ENCODE results near the gene FCHO2. TPM values are rescaled to one million over a fixed set of nuclear protein-coding genes. Genes with fewer than 3 reads are reported as not detected.
"Not testable (repeated sequence)": the region's sequence is repeated elsewhere in the genome, so short reads cannot be mapped to it uniquely, and the experiment has no call there.

FCHO2 gene
- total RNA-seq, 1 experiment from 2014 or later = 14.9 TPM

GRCh38 chr5:72922422-72922821 is 33.4 kb upstream of the FCHO2 start (continued):
- TF ChIP-seq AFF4 (CRISPR knock-in tag; IDR thresholded peaks at IDR 0.05; ENCODE audit: borderline replicate concordance) = no peak

- no peaks in the 10 kb centered on the region; the same call in 1 of the 2 replicates for H3K27me3 Mint-ChIP-seq (ENCODE audit: low read depth)
- H3K4me3 Mint-ChIP-seq = no peak overlapping the region
- DNase-seq (ENCODE audit: low spot score) (no peak), ATAC-seq (no peak)
- H3K27ac Mint-ChIP-seq = no peak overlapping the region
- CTCF ChIA-PET = no interaction called here
- peaks cover 16% of the 10 kb centered on the region for H3K4me1 Mint-ChIP-seq
- no peak for TF ChIP-seq NFE2L1 (CRISPR knock-in tag; IDR thresholded peaks at IDR 0.05)
- 0 out of 2 replicates have a peak, but pooled peaks have one; percentile 34 for TF ChIP-seq ZNF263 (CRISPR knock-in tag; IDR thresholded peaks at IDR 0.05; ENCODE audit: low read depth)
- peaks cover 16% of the 10 kb centered on the region for H3K36me3 Mint-ChIP-seq
- POLR2A ChIA-PET = no interaction called here
- H3K9me3 Mint-ChIP-seq = peaks cover 14% of the 10 kb centered on the region
Measured at GRCh38 chr5:72925336-72926010, 30.4 kb upstream of the FCHO2 start.

GRCh38 chr5:72932686-72933085 is 23.2 kb upstream of the FCHO2 start:
- CTCF ChIA-PET; POLR2A ChIA-PET; H3K27me3 Mint-ChIP-seq (ENCODE audit: low read depth); H3K4me1 Mint-ChIP-seq; H3K4me3 Mint-ChIP-seq; H3K27ac Mint-ChIP-seq; ATAC-seq; DNase-seq (ENCODE audit: low spot score): not testable (repeated sequence)
- Mint-ChIP-seq H3K36me3 (peaks cover 24% of the 10 kb centered on the region), H3K9me3 (peaks cover 35% of the 10 kb centered on the region)

DNA sequence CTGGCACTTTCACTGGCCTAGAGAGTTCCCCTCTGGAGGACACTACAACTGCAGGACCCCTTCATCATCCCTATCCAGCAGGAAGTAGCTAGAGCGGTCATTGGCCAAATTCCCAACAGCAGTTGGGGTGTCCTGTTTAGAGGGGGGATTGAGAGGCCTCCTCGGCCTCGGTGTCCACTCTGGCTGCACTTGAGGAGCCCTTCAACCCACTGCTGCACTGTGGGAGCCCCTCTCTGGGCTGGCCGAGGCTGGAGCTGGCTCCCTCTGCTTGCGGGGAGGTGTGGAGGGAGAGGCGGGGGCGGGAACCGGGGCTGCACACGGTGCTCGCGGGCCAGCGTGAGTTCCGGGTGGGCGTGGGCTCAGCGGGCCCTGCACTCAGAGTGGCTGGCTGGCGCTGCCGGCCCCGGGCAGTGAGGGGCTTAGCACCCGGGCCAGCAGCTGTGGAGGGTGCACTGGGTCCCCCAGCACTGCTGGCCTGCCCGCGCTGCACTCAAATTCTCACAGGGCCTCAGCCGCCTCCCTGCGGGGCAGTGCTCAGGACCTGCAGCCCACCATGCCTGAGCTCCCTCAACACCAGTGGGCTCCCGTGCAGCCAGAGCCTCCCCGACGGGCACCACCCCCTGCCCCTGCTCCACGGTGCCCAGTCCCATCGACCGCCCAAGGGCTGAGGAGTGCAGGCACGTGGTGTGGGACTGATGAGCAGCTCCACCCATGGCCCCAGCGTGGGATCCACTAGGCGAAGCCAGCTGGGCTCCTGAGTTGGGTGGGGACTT is 20.7 kb upstream of the FCHO2 start:
- DNase-seq (ENCODE audit: low spot score); H3K27ac Mint-ChIP-seq; POLR2A ChIA-PET; H3K4me3 Mint-ChIP-seq; H3K27me3 Mint-ChIP-seq (ENCODE audit: low read depth); CTCF ChIA-PET; H3K4me1 Mint-ChIP-seq; ATAC-seq: not testable (repeated sequence)
- Mint-ChIP-seq H3K36me3 (peaks cover 24% of the 10 kb centered on the region), H3K9me3 (peaks cover 35% of the 10 kb centered on the region)

DNA sequence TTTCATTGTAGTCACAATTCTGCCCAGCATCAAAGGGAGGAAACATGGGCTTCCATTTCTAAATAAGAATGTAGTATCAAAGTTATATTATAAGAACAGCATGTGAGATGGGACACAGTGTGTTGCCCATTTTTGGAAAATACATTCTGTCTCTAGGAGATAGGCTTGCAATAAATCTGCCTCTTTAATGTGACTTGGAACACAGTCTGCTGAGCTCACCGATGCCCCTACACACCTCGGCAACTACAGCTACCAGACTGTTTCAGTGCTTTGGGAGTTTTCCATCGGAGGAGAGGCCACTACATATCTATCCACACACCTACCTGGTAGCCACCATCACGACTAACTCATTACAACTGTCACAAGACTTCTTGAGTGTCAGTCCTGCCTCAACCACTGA is 18.9 kb upstream of the FCHO2 start:
- no peak for TF ChIP-seq SMAD4 (CRISPR knock-in tag; IDR thresholded peaks at IDR 0.05)
- no peak for TF ChIP-seq KAT7 (CRISPR knock-in tag; IDR thresholded peaks at IDR 0.05; ENCODE audit: borderline replicate concordance)
- no peak for TF ChIP-seq EMX1 (CRISPR knock-in tag; IDR thresholded peaks at IDR 0.05)
- TF ChIP-seq, protein P1, sequence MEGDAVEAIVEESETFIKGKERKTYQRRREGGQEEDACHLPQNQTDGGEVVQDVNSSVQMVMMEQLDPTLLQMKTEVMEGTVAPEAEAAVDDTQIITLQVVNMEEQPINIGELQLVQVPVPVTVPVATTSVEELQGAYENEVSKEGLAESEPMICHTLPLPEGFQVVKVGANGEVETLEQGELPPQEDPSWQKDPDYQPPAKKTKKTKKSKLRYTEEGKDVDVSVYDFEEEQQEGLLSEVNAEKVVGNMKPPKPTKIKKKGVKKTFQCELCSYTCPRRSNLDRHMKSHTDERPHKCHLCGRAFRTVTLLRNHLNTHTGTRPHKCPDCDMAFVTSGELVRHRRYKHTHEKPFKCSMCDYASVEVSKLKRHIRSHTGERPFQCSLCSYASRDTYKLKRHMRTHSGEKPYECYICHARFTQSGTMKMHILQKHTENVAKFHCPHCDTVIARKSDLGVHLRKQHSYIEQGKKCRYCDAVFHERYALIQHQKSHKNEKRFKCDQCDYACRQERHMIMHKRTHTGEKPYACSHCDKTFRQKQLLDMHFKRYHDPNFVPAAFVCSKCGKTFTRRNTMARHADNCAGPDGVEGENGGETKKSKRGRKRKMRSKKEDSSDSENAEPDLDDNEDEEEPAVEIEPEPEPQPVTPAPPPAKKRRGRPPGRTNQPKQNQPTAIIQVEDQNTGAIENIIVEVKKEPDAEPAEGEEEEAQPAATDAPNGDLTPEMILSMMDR (IDR thresholded peaks at IDR 0.05) = no peak
- no peak for TF ChIP-seq ZNF263 (CRISPR knock-in tag; IDR thresholded peaks at IDR 0.05; ENCODE audit: low read depth)
- TF ChIP-seq, protein P2, sequence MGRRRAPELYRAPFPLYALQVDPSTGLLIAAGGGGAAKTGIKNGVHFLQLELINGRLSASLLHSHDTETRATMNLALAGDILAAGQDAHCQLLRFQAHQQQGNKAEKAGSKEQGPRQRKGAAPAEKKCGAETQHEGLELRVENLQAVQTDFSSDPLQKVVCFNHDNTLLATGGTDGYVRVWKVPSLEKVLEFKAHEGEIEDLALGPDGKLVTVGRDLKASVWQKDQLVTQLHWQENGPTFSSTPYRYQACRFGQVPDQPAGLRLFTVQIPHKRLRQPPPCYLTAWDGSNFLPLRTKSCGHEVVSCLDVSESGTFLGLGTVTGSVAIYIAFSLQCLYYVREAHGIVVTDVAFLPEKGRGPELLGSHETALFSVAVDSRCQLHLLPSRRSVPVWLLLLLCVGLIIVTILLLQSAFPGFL (CRISPR knock-in tag; IDR thresholded peaks at IDR 0.05; ENCODE audit: borderline replicate concordance) = no peak
- no peak for TF ChIP-seq SP1 (CRISPR knock-in tag; conservative IDR thresholded peaks at IDR 0.05)
- no peak for TF ChIP-seq CREM (CRISPR knock-in tag; IDR thresholded peaks at IDR 0.05)
- no peak for TF ChIP-seq ATF1 (CRISPR knock-in tag; IDR thresholded peaks at IDR 0.05)
- no peak for TF ChIP-seq RELA (CRISPR knock-in tag; IDR thresholded peaks at IDR 0.05; ENCODE audit: borderline replicate concordance)
- no peak for TF ChIP-seq FOXP4 (CRISPR knock-in tag; IDR thresholded peaks at IDR 0.05)
- no peak for TF ChIP-seq FOXJ3 (CRISPR knock-in tag; IDR thresholded peaks at IDR 0.05; ENCODE audit: borderline replicate concordance)
- no peak for TF ChIP-seq CBFB (CRISPR knock-in tag; IDR thresholded peaks at IDR 0.05; ENCODE audit: low read depth)
- TF ChIP-seq USF2 (CRISPR knock-in tag; IDR thresholded peaks at IDR 0.05) = no peak
- Mint-ChIP-seq H3K27ac (no peak overlapping the region), H3K4me3 (no peak overlapping the region), H3K4me1 (no peaks in the 10 kb centered on the region), H3K36me3 (peaks cover 24% of the 10 kb centered on the region), H3K27me3 (ENCODE audit: low read depth) (peaks cover 6% of the 10 kb centered on the region), H3K9me3 (peaks cover 35% of the 10 kb centered on the region)
- ChIA-PET CTCF (no interaction called here), POLR2A (no interaction called here)
- no peak for DNase-seq (ENCODE audit: low spot score)
- no peak for ATAC-seq
